ENCODE measurements around the gene IAH1.

GRCh38 chr2:9524291-9524690, 49.9 kb downstream of the IAH1 start:
- TF ChIP-seq, protein P1, sequence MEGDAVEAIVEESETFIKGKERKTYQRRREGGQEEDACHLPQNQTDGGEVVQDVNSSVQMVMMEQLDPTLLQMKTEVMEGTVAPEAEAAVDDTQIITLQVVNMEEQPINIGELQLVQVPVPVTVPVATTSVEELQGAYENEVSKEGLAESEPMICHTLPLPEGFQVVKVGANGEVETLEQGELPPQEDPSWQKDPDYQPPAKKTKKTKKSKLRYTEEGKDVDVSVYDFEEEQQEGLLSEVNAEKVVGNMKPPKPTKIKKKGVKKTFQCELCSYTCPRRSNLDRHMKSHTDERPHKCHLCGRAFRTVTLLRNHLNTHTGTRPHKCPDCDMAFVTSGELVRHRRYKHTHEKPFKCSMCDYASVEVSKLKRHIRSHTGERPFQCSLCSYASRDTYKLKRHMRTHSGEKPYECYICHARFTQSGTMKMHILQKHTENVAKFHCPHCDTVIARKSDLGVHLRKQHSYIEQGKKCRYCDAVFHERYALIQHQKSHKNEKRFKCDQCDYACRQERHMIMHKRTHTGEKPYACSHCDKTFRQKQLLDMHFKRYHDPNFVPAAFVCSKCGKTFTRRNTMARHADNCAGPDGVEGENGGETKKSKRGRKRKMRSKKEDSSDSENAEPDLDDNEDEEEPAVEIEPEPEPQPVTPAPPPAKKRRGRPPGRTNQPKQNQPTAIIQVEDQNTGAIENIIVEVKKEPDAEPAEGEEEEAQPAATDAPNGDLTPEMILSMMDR (IDR thresholded peaks at IDR 0.05), result no peak
- TF ChIP-seq POLR2A (IDR thresholded peaks at IDR 0.05), result no peak
